Stimulated activated CD8-positive, alpha-beta memory T cell treated with anti-CD3 and anti-CD28 coated beads, Interleukin-2, amount 100 ng/mL, for 1 hour (primary cell): ENCODE measurements around the gene UBE2J1.

Experiments used
- DNase-seq, 2 donors: peaks; one replicate each; pipeline ENCODE4 v3.0.0-alpha.2; 2020; ENCODE audit warnings: low read depth in 2 of 2

UBE2J1 gene

DNA sequence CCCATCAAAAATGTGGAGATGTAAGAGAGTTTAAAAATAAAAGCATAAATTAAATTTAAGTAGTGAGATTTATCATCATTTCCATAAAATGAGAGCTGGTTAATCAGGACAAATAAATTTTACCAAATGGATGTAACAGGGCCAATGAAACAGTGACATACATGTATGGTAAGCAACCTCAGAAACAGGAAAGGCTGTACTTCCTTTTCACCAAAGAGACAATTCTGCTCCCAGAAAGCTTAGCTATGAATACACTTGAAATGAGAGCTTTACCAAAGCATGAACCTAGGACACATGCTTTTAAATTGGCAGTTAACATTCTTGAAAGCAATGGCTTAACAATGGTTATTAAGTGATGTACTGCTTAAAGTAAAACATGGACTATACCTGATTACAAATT lies 12.1 kb upstream of the UBE2J1 start:
- no peak for DNase-seq

DNA sequence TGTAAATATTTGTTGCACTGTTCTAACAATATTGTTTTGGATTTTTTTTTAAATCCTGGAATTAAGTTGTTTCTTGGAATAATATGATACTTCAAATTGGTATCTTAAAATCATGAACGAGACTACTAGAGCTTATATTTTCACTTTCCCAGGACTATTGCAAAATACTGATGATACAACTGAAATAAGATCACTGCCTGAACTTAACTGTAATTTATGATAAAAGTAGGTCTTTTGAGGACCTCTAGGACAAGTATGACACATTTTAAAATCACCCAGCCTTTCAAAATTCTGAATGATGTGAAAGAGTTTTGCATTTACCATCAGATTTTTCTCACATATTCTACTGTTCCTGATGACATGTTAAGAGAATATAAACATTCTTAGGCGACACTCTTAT lies 8.6 kb upstream of the UBE2J1 start:
- DNase-seq: no peak

DNA sequence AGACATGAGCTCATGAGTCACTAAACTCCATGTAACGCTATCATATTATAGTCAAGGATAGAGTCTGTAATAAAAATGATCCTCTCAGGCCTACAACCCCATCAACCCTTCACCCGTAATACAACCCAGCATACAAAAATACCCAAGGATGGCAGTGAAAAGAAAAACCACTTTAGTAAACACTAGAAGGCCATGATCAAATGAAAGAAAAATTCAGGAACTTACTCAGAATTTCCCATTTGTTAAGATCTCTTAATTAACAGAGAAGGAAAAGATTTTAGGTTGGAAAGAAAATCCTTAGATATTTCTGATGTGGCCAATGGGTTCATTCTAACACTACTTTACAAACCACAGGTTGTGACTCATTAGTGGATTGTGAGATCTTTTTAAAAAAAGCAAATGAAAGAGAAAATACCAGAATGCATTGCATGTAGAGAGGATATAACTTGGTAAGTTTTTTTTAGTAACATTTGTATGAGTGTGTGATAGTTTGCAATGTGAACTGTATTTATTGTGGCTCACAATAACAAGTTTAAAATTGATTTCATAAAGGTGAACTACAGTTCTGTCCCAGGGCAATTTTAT lies 8.0 kb upstream of the UBE2J1 start:
- DNase-seq: no peak

GRCh38 chr6:89359561-89359960 lies 7.0 kb upstream of the UBE2J1 start:
- DNase-seq: no peak

- no peak for DNase-seq
Measured at GRCh38 chr6:89357390-89357789, 4.9 kb upstream of the UBE2J1 start.

DNA sequence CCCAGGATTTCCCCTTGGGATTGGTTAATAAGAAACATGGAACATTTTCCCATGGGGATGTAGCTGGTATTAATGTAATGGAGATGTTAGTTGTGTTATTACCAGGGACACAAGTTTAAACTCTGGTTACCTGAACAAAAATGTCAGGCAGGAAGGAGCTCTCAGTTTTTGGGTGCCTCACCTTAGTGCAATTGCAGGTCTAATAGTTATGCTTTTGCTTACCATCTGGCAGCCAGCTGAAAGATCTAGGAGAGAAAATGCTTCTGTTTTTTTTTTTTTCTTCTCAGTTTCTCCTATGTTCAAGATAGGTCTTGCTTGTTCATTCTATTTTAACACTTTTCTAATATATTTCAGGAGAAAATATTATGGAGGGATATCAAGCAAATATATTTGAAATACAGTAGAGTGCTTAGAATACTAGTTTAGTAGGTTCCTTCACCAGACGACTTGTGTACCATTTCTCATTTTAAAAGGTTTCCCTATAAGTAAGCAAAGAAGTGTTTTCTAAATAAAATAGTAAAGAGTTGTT lies 4.2 kb upstream of the UBE2J1 start:
- DNase-seq: no peak

- DNase-seq: no peak
Measured at GRCh38 chr6:89355511-89356194, 3.1 kb upstream of the UBE2J1 start.

- no peak for DNase-seq
Measured at GRCh38 chr6:89353702-89354392, 1.3 kb upstream of the UBE2J1 start.

DNA sequence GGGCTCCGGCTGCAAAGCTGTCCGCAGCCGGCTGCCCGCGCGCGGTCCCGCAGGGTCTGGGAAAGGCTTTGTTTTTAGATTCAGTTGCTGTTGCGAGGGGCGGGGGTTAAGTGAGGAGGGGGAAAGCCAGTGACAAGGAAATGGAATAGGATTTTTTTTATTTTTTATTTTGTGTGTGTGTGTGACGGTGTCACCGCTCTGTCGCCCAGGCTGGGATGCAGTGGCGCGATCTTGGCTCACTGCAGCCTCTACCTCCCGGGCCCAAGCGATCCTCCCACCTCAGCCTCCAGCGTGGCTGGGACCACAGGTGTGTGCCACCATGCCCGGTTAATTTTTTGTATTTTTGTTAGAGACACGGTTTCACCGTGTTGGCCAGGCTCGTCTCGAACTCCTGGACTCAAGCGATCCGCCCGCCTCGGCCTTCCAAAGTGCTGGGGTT lies 615 bp upstream of the UBE2J1 start:
- no peak for DNase-seq

DNA sequence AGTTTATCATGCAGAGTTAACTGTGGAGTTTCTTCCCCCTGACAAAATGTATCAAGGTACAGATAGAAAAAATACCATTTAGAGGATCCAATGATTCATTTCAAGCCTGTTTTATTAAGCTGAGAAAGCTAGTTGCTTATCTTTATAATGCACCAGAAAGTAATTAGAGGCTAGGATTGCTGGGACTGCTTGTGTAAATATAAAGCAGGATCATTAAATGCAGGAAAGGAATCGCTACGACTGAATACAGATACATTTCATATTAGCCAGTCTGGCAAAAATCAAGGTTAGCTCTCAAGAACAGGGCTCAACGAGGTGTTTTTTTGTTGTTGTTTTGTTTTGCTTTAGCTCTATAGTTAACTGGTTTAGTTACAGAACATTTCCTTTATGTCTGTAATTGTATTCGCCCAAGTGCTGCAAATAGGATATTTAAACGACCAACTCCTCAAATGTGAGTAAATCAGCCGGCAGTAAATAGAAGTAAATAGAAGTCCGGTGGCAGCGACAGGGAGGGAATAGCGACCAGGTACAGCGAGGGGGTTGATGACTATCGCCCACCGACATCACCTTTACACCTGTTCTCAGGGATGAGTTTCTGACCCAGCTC lies 748 bp downstream of the UBE2J1 start:
- no peak for DNase-seq

GRCh38 chr6:89350281-89350966 lies 2.1 kb downstream of the UBE2J1 start:
- DNase-seq: no peak

DNA sequence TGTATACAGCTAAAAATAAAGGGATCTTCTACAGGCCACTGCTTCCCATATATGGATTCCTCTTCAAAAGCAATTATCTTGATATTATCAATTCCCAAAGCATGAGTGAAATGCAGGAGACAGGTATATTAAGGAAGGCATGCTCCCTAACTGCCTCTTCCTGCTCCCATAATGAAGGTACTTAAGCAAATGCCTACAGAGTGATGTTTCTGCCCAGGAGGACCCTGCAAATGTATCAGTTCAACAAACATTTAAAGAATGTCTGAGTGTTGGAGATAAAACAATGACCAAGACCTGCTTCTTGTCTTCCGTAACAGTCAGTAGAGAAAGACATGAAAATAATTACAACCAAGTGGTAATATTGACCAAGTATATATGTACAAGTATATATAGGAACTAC lies 4.2 kb downstream of the UBE2J1 start:
- no peak for DNase-seq

DNA sequence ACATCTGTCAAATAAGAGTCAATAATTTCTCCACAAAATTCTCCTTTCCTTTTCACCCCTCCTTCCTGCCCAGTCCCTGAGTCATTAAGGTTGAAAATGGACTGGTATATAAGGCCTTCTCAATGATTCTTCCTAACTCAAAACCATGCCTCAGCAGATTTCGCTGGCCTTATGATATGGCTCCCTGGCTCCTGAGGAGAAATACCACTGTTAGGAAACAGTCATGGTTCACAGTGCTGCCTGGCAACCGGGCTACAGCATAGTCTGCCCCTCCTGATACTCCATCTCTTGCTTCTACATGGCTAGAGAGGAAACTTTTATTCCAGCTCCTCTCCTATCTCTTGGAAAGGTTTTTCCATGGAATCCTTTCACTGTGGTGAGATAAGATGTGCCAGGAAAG lies 4.7 kb downstream of the UBE2J1 start:
- no peak for DNase-seq

- no peak for DNase-seq
Measured at GRCh38 chr6:89346433-89346832, 6.1 kb downstream of the UBE2J1 start.

GRCh38 chr6:89339565-89339964 lies 13.0 kb downstream of the UBE2J1 start:
- DNase-seq: no peak

GRCh38 chr6:89335164-89335563 lies 17.4 kb downstream of the UBE2J1 start:
- DNase-seq: no peak

- no peak for DNase-seq
Measured at GRCh38 chr6:89330910-89331309, 21.6 kb downstream of the UBE2J1 start.

DNA sequence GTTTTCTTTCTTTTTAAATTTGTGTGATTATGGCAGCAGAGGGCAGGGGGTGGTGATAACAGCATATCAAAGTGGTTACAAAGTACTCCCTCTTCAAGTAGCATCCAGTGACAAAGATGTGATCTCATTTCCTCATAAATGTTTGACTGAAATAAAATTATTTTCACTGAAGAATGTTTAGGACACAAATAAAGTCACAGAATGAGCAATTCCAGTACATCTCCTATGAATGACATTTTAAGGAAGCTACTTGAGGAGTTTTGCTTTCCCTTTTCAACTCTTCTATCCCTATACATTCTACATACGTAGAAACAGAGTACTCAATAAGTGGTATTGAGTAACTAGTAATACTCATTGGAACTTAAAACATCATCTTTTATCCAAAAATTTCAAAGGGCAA lies 23.5 kb downstream of the UBE2J1 start:
- no peak for DNase-seq

DNA sequence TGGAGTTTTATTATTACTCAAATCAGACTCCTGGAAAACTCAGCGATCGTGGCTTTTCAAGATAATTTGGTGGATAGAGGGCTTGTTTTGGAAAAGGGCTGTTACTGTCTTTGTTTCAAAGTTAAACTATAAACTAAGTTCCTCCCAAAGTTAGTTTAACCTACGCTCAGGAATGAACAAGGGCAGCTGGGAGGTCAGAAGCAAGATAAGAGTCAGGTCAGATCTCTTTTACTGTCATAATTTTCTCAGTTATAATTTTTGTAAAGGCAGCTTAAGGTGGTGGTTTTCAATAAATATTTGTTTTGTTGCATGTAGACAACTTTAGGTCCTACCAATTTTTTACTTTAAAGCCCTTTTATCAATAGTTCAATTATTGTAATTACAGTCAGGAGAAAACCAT lies 28.2 kb downstream of the UBE2J1 start:
- no peak for DNase-seq

DNA sequence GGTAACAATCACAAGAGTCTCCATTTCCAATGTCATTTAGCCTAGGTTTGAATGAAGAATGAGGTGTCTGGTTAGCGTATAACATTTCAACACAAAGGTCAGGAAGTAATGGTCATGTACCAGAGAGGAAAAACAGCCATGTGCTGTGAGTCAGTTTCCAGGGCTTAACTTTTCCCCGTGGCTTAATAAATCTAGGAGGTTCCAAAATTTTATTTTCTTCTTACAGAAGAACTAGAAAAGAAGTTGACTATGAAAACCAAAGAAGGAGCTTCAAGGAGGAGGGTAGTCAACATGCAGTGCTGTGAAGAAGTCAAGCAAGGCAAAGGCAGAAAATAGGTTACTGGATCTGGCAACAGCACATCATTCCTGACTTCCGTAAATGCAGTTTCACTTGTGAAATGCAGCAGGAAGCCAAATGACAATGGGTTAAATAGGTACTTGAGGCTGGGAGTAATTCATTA lies 29.0 kb downstream of the UBE2J1 start:
- DNase-seq: no peak

DNA sequence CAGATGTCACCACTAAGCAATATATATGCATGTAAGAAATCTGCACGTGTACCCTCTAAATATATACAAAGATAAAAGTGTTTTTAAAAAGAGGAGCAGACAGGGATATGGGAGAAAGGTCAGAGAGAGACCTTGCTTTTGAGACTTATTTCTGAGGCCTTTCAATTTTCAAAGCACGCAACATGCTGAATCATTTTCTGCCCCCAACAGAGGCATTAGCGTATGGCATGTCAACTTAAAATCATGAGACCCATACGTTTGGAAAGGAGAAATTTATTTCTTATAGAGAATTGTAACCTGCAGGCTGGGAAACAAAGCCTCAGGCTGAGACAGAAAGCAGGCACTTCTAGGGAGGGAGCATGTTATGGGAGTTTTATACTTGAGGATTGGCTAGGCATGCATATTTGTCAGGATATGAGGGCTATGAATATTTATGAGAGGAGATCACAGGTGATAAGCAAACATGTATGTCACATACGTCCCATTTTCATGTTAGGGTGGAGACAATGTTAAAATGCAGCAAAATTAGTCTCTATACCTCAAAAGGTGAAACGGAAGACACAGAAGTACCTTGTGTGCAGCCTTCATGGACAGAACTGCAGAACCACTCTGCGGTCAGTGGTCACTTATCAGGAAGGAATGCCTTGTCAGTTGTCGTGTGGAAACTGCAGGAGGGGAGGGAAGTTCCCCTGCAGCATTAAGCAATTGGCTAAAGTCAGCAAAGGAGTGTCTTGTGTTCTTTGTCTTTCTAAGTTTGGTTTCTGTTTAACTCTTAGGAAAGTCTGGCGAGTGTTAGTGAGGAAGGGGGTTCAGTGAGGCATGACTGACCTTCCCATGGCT lies 31.2 kb downstream of the UBE2J1 start:
- DNase-seq: no peak
